Cerebellar cortex (tissue), 1 donor: ENCODE data around the gene GREM1.

Source experiments
- DNase-seq: peaks from one replicate; pipeline ENCODE4 v3.0.0-alpha.2; 2015; ENCODE audit warnings: low spot score

GREM1 gene

GRCh38 chr15:32717426-32718226 is at the start of gene GREM1:
Gene GREM1, plus strand, starts transcription at chr15:32718004. Its CDS starts 12,687 bp downstream, at chr15:32730691.
- no peak for DNase-seq

GRCh38 chr15:32668942-32669341 is 48.9 kb upstream of the GREM1 start:
- no peak for DNase-seq

DNA sequence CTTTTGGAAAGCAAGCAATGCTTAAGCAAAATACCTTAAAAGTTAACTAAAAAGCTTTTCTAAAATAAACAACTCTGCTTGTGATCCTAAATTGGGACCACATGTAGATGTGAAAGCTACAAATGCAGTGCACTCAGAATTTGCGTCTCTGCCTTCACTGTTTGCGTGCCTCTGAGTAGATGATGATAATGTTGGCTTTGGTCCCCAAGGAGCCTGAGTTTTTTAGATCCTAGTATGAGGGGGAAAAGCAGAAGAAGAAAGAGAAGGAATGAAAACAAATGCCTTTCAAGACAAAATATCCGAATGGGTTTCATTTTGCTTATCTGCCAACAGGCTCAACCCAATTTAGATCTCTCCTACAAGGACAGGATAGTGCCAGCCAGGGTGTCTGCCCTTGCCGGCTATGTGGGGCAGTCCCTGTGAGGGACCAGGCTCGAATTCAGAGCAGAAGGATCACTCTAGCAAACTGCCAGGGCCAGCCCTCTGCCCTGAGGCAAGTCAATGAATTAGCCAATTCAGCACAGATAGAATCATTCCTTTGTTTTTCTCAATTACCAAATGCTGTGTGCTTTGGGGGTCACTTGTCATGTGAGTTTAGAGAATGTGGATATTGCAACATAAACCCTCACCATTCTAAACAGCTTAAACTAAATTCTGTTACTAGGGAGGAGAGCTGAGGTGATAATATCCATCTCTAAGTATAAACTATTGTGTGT is 47.8 kb upstream of the GREM1 start:
- DNase-seq: peak; percentile 23

DNA sequence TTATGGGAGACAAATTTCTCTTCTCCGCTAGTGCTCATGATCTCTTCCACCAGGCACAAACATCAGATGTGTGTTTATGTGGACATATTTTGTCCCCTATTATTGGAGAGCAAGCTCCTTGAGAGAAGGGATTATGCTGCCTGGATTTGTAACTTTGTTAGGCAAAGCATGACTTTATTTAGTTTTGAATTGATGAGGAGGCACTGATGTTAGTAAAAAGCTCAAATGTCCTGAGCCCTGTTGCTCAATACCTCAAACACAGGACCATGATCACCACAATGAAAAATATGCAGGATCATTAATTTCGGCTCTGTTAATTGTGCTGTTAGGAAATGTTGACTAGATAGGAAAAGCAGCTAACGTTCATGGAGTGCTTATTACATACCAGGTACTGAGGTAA is 47.2 kb upstream of the GREM1 start:
- no peak for DNase-seq

GRCh38 chr15:32671339-32672325 is 46.2 kb upstream of the GREM1 start:
- DNase-seq: no peak

GRCh38 chr15:32674681-32675080 is 43.1 kb upstream of the GREM1 start:
- no peak for DNase-seq

DNA sequence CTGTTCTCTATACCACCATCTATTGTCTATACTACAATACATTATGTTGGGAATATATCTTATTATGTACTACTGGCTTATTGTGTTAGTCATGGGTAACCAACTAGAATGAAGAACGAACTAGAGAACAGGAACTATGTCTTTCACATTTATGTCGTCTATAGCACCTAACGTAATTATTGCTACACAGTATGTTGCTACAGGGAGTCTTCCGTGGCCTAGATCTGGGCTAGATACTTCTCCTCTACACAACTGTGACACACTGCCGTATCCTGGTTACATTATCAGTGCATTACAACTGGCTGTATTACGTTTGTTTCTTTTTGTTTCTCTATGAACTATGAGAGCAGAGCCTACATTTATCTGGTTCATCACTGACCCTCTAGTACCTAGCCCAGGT is 42.3 kb upstream of the GREM1 start:
- DNase-seq: no peak

DNA sequence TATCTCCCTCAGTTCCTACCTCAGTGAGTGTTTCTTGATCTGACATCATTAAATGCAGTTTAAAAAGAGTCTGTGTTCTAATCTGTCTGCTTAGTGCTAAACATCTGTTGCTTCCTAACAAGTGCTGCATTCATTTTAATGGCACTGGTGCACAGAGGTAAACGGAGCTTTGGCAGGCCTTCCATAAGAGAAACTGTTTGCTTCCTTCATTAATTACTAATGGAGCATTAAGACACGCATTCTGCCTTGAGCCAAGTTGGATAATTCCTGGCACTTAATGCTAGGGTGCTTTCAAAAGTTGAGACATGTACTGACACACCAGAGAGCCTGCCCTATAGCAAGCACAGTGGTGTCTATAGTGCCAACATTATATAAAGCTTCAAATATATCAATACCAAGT is 41.6 kb upstream of the GREM1 start:
- no peak for DNase-seq

DNA sequence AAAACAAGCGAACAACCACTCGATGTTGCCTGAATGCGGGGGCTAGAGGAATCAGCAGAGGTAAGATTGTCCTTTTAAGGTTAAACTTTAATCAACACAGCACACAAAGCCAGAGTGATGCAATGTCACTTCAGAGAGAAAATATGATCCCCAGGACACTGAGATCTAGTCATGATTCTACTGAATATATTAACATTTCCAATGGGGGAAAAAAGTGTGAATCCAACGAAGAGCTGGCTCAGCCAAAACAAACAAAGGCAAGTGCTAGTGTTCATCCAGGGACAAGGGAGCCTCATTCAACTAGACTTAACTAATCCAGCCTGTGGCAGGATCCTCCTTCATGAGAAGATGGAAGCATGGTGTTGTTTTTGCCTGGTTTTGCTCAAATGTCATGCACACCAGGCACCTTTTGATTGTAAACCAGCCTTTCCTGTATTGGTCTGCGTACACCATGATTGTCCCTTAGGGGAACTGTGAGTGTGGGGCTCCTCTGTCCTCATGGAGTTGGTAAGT is 40.5 kb upstream of the GREM1 start:
- no peak for DNase-seq

- no peak for DNase-seq
Measured at GRCh38 chr15:32679298-32679690, 38.5 kb upstream of the GREM1 start.

GRCh38 chr15:32682569-32682968 is 35.2 kb upstream of the GREM1 start:
- DNase-seq: no peak

GRCh38 chr15:32682977-32683630 is 34.7 kb upstream of the GREM1 start:
- no peak for DNase-seq

GRCh38 chr15:32683906-32684584 is 33.8 kb upstream of the GREM1 start:
- DNase-seq: no peak

DNA sequence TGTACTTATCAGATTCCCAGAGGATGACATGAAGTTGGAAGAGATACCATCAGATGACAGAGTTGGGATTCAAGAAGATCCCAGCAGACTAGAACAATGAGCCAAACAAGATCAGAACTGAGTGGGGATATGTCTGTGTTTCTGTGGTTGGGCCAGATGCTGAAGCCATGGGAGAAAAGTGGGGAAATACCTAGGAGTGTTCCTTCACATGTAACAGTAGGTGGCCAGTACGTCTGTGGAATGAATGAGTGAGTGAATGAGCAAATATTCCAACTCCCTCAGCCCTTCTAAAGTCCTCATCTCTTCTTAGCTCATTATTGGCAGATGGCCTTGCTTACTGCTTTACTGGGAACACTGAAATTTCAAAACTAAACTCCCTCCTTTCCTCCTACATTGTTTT is 32.2 kb upstream of the GREM1 start:
- no peak for DNase-seq

DNA sequence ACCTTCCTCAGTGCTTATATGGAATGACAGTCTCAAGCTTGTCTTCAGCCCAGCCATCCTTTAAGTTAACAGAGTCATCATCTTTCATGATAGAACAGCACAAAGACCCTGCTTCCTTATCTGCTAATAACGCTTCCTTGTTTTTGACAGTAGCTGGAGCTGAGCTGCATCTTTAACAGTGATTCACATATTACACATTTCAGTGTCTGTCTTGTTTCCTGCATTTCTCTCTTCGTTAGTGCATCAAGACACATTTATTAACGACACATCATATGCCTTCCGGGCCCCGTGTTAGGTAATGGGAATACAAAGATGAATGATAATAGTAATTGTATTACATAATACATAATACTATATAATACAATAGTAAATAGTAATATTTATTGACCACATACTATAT is 30.2 kb upstream of the GREM1 start:
- no peak for DNase-seq

DNA sequence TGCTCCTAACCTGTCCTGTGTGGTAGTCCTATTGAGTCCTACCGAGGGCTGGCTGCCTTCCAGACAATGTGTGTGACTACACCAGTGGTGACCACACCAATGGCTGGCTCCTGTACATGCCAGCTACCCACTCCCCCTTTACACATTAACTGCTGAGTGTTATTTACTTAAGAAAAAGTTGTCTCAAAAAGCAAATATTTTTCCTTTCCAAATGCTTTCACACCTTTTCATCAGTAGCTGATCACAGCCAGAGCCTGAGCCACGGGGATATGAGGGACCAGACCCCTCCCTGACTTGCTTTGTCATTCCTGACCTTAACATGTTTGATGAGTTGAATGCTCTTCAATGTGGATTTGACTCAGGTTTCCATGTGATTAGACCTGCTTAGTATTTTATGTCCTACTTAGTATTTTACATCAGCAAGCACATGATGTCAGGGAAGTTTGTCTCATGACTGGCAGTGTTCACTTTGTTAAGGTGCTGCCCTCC is 29.6 kb upstream of the GREM1 start:
- DNase-seq: no peak

DNA sequence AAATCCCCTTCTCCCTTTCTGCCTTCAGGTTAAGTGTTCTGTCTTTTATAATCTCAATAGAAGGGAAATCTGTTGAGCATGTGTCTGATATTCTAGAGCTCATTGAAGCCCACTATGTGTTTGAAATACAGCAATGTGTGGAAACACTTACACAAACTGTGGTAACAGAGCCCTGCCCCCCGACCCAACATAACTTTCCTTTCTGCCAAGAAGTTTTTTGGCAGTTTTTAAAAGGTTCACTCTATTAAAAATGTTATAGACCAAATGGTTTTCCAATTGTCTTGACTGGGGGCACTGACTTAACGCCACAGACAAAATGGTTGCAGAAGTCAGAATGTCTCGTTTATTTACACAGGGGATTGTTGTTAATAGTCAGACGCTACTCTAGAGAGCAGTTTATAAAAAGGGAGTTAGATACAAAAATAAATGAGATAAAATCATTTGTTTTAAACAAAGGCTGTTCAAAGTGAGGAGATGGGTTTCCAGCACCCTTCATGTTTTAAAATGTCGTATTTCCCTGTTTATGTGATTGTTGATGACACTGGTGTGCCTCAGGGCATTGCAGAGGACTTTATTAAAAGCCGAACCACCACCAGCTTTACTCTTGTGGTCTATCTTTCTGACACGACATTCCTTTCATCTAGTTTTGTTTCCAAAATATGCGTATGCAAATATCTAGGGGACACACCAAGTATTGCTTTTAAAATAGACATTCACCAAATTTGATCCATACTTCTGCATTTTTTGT is 26.7 kb upstream of the GREM1 start:
- no peak for DNase-seq

DNA sequence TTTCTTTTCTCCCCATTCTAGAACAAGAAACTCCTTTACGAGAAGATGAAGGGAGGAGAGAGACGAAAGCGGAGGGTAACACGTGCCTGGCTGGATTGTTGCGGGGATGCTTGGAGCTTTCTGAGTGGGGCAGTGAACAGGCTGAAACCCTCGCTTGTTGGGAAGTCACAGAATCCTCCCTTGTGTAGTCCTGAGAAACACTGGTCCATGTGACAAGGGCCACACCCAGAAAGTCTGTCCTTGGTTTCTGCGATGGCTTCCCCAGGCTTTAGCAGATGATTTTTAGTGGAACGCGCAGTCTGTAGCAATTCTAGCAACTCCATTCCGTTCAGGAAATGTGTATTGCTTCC is 26.1 kb upstream of the GREM1 start:
- DNase-seq: no peak

- DNase-seq: no peak
Measured at GRCh38 chr15:32692286-32692685, 25.5 kb upstream of the GREM1 start.
